Measurements from ENCODE around the gene PLEKHA6. TPM values are rescaled to one million over a fixed set of nuclear protein-coding genes. Genes with fewer than 3 reads are reported as not detected.
"Not testable (repeated sequence)": the region's sequence is repeated elsewhere in the genome, so short reads cannot be mapped to it uniquely, and the experiment has no call there.

The PLEKHA6 gene
- total RNA-seq, 1 donor from 2014 or later, result 18.9 TPM

DNA sequence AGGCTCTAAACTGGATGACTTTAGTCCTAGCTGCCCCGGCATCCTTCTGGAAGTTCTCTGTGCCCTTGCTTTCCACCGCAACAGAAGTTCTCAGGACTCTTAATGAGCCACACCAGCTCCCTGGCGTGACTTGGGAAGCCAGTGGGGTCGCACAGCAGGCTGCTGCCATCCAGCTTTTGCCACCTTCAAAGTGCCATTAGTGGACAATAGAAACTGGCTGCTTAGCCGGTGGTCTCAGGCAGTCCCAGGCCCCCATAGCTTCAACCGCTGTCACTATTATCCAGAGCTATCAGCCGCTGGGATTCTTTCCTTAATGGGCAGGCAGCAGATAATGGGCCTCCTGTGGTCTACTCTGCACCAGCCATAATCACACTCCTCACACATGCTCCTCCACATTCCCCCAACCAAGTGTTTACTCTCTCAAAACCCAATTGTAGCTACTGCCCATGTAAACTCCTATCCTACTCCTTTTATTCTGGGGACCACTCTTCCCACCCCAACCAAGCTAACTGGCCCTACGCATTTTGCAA, 37.3 kb downstream of the PLEKHA6 start:
- intact Hi-C loops (cut with DNase I), result no loop called here
- no peak for DNase-seq (ENCODE audit: low spot score)
- ATAC-seq, result no peak

- ATAC-seq (peak; percentile 63), DNase-seq (ENCODE audit: low spot score) (no peak)
- intact Hi-C loops (cut with DNase I), result no loop called here
These were observed 38.1 kb downstream of the PLEKHA6 start for GRCh38 chr1:204321665-204322064.

DNA sequence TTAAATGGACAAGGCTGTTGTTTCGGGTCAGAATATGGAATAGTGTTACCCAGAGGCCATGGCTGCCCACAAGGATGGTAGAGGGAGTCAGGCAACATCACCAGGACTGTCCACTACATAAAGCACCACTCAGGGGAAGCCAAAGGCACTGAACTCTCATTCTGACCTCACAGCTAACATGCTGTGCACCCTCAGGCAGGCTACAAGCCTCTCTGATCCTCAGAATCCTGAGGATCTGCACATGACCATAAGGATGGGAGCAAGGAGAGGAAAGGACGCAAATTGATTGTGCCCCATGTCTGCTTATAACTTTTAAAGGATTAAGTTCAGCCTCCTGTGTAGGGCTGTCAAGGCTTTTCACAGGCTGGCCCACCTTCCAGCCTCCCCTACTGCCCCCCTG, 38.7 kb downstream of the PLEKHA6 start:
- intact Hi-C loops (cut with DNase I), result no loop called here
- no peak for ATAC-seq

GRCh38 chr1:204320382-204320804, 39.3 kb downstream of the PLEKHA6 start:
- ATAC-seq, result no peak
- intact Hi-C loops (cut with DNase I), result no loop called here

More for the DNA sequence above, 38.7 kb downstream of the PLEKHA6 start:
- DNase-seq (ENCODE audit: low spot score), result no peak

GRCh38 chr1:204319462-204319861, 40.3 kb downstream of the PLEKHA6 start:
- intact Hi-C loops (cut with DNase I), result no loop called here
- ATAC-seq, result no peak

More at GRCh38 chr1:204320382-204320804, 39.3 kb downstream of the PLEKHA6 start:
- no peak for DNase-seq (ENCODE audit: low spot score)

GRCh38 chr1:204319027-204319426, 40.7 kb downstream of the PLEKHA6 start:
- DNase-seq (ENCODE audit: low spot score) (no peak), ATAC-seq (no peak)
- intact Hi-C loops (cut with DNase I), result no loop called here

More at GRCh38 chr1:204319462-204319861, 40.3 kb downstream of the PLEKHA6 start:
- DNase-seq (ENCODE audit: low spot score), result no peak

- ATAC-seq, result no peak
- intact Hi-C loops (cut with DNase I), result no loop called here
These were observed 41.4 kb downstream of the PLEKHA6 start for GRCh38 chr1:204318324-204318723.

DNA sequence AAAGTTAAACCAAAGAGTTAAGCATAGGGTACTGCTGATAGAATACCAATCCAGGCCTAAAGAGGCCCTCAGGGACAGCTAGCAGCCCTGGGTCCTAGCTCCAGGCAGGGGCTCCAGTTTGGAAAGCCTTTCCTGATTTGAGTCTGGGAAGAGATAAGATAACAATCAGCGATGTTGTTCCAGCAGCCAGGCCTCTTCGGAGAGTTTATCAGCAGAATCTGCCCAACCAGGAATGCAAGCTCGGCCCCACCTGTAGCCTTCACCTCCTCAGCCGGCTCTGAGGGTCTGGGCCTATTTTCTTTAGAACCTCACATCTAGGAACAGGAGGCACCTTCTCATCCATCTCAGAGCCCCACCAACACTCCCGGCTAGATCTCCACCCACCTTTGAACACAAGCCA, 42.6 kb downstream of the PLEKHA6 start:
- DNase-seq (ENCODE audit: low spot score), result no peak
- intact Hi-C loops (cut with DNase I), result no loop called here
- no peak for ATAC-seq

More at GRCh38 chr1:204318324-204318723, 41.4 kb downstream of the PLEKHA6 start:
- no peak for DNase-seq (ENCODE audit: low spot score)

- intact Hi-C loops (cut with DNase I), result no loop called here
- ATAC-seq, result peak; percentile 69
- no peak for DNase-seq (ENCODE audit: low spot score)
These were observed 43.6 kb downstream of the PLEKHA6 start for GRCh38 chr1:204316164-204316563.

GRCh38 chr1:204314893-204315658, 44.7 kb downstream of the PLEKHA6 start:
- DNase-seq (ENCODE audit: low spot score) (no peak), ATAC-seq (no peak)
- intact Hi-C loops (cut with DNase I), result no loop called here

GRCh38 chr1:204314171-204314892, 45.4 kb downstream of the PLEKHA6 start:
- DNase-seq (ENCODE audit: low spot score) (no peak), ATAC-seq (no peak)
- intact Hi-C loops (cut with DNase I), result no loop called here

- no peak for ATAC-seq
- intact Hi-C loops (cut with DNase I), result no loop called here
These were observed 46.1 kb downstream of the PLEKHA6 start for GRCh38 chr1:204313675-204314074.

GRCh38 chr1:204310970-204311369, 48.8 kb downstream of the PLEKHA6 start:
- ATAC-seq; intact Hi-C loops (cut with DNase I); DNase-seq (ENCODE audit: low spot score): not testable (repeated sequence)

More at GRCh38 chr1:204313675-204314074, 46.1 kb downstream of the PLEKHA6 start:
- no peak for DNase-seq (ENCODE audit: low spot score)

- ATAC-seq (no peak), DNase-seq (ENCODE audit: low spot score) (no peak)
- intact Hi-C loops (cut with DNase I), result no loop called here
These were observed 51.6 kb downstream of the PLEKHA6 start for GRCh38 chr1:204308023-204308628.

- DNase-seq (ENCODE audit: low spot score) (no peak), ATAC-seq (peak; percentile 91)
- intact Hi-C loops (cut with DNase I), result no loop called here
These were observed 52.3 kb downstream of the PLEKHA6 start for GRCh38 chr1:204307334-204307883.

GRCh38 chr1:204306076-204306475, 53.7 kb downstream of the PLEKHA6 start:
- no peak for ATAC-seq
- no peak for DNase-seq (ENCODE audit: low spot score)
- intact Hi-C loops (cut with DNase I), result no loop called here

DNA sequence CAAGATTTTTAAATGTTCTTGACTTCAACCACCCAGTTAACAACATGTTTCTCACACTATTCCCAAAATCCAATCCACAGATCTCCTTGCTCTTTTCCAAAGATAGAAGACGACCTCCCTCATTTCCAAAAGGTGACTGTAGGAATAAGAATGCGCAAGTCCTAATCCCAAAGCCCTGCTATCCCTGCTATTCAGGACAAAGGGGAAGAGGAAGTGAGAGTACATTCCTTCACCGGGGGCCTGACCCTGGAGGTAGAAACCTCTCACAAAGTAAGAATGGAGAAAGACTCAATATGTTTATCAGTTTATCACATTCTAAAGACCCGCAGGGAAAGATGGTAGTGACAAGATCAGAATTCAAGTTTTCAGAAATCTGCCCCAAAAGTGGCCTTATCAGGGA, 55.7 kb downstream of the PLEKHA6 start:
- intact Hi-C loops (cut with DNase I), result no loop called here
- no peak for DNase-seq (ENCODE audit: low spot score)
- ATAC-seq, result no peak

GRCh38 chr1:204302769-204303168, 57.0 kb downstream of the PLEKHA6 start:
- no peak for DNase-seq (ENCODE audit: low spot score)
- intact Hi-C loops (cut with DNase I), result no loop called here
- no peak for ATAC-seq
